ENCODE measurements around the gene LRRC41.

GRCh38 chr1:46310321-46310720, 6.9 kb upstream of the LRRC41 start:
- TF ChIP-seq CTCF (IDR thresholded peaks at IDR 0.05) (no peak), ZFX (IDR thresholded peaks at IDR 0.05; ENCODE audit: borderline replicate concordance) (no peak)
